Subcutaneous abdominal adipose tissue (tissue), 5 donors: ENCODE data around the gene FZD10.

Experiments
- H3K27ac ChIP-seq: one replicate; pipeline ENCODE4 v1.7.0; 2013; ENCODE audit warnings: low read depth, mild to moderate bottlenecking, inconsistent platforms, low read length, moderate library complexity
- H3K27me3 ChIP-seq, 5 donors: one replicate each; pipeline ENCODE4 v1.7.0; 2013; ENCODE audit warnings: low read length in 5 of 5, inconsistent platforms in 1 of 5; ENCODE audit not compliant: control insufficient read depth in 5 of 5, insufficient read depth in 4 of 5
- H3K36me3 ChIP-seq, 5 donors: one replicate each; pipeline ENCODE4 v1.7.0; 2013; ENCODE audit warnings: low read length in 5 of 5; ENCODE audit not compliant: control insufficient read depth in 5 of 5, insufficient read depth in 5 of 5
- H3K4me1 ChIP-seq, 5 donors: one replicate each; pipeline ENCODE4 v1.7.0; 2013; ENCODE audit warnings: low read length in 5 of 5, mild to moderate bottlenecking in 3 of 5, moderate library complexity in 1 of 5; ENCODE audit not compliant: control insufficient read depth in 5 of 5, insufficient read depth in 5 of 5
- H3K4me3 ChIP-seq, 5 donors: one replicate each; pipeline ENCODE4 v1.7.0; 2013; ENCODE audit warnings: low read length in 5 of 5, low read depth in 1 of 5
- H3K9ac ChIP-seq, 5 donors: one replicate each; pipeline ENCODE4 v1.7.0; 2013; ENCODE audit warnings: low read length in 5 of 5, mild to moderate bottlenecking in 4 of 5, moderate library complexity in 3 of 5
- H3K9me3 ChIP-seq, 5 donors: one replicate each; pipeline ENCODE4 v1.7.0; 2013; ENCODE audit warnings: low read length in 5 of 5; ENCODE audit not compliant: control insufficient read depth in 5 of 5
- donor health status: healthy.
- donor health status: healthy.
- donor health status: healthy.
- donor health status: healthy.
- donor health status: healthy.

Gene FZD10

DNA sequence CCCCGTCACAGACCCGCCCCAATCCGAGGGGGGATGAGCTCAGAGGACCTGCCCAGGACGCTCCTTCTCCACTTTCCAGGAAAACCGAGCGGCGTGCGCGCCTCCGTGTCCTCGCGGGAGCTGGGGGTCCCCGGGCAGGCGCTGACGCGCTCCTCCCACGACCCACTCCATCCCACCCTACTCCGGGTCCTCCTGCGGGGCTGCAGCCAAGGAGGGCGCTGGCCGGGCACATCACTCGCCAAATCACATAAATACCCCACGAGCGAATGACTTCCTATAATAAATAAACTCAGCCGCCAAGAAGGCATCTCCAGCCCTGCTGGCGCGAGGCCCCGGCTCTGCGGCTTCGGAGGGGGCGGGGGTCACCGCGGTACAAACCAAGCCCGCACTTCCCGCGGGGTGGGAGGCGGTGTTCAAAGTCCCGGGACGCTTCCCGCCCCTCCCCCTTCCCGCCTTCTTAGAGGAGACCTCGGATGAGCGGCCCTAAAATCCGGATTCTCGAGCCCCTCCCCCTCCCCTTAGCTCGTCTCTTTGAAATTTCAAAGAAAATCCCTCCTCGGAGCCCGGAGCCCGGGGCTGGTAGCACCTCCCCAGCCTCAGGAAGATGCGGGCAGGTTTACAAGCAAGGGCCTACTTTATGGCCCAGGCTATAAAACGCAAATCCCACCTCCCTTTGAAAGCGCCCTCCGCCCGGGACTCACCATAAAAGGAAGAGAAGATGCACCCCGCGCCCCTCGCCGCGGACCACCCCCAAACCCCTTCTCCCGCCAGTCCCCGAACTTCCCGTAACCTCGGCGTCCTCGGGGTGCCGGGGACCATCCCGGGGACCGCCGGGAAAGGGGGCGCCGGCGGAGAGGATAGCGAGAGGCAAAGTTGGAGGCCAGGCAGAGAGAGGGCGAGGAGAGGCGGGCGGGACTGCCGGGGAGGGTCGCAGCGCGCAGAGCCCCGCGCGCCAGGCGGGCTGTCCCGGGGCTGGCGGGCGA, 712 bp upstream of the FZD10 start:
- peak overlapping the region in 1 of 5 donors; percentile 15 for H3K9ac ChIP-seq
- H3K9me3 ChIP-seq: no peaks in the 10 kb centered on the region
- H3K4me1 ChIP-seq: peaks cover 0 to 26% (median 21%) of the 10 kb centered on the region in 5 donors
- no peak overlapping the region for H3K27ac ChIP-seq
- no peaks in the 10 kb centered on the region for H3K36me3 ChIP-seq
- H3K27me3 ChIP-seq: peaks cover 20 to 58% (median 37%) of the 10 kb centered on the region in 5 donors
- H3K4me3 ChIP-seq: peak overlapping the region; percentile 22 to 51 (median 44)

GRCh38 chr12:130162745-130163460, 639 bp downstream of the FZD10 start:
- Histone ChIP-seq H3K27me3 (peaks cover 20 to 55% (median 34%) of the 10 kb centered on the region in 5 donors), H3K4me1 (peaks cover 0 to 26% (median 21%) of the 10 kb centered on the region in 5 donors), H3K4me3 (peak overlapping the region in 4 of 5 donors; percentile 21 to 50 (median 36)), H3K9ac (no peak overlapping the region), H3K9me3 (no peaks in the 10 kb centered on the region), H3K36me3 (no peaks in the 10 kb centered on the region), H3K27ac (no peak overlapping the region)

GRCh38 chr12:130163461-130164215, 1.4 kb downstream of the FZD10 start:
- no peaks in the 10 kb centered on the region for H3K9me3 ChIP-seq
- no peak overlapping the region for H3K9ac ChIP-seq
- H3K27me3 ChIP-seq: peaks cover 20 to 56% (median 36%) of the 10 kb centered on the region in 5 donors
- no peaks in the 10 kb centered on the region for H3K36me3 ChIP-seq
- H3K4me3 ChIP-seq: no peak overlapping the region
- no peak overlapping the region for H3K27ac ChIP-seq
- peaks cover 0 to 26% (median 21%) of the 10 kb centered on the region in 5 donors for H3K4me1 ChIP-seq

- no peak overlapping the region for H3K27ac ChIP-seq
- no peaks in the 10 kb centered on the region for H3K36me3 ChIP-seq
- peaks cover 20 to 60% (median 40%) of the 10 kb centered on the region in 5 donors for H3K27me3 ChIP-seq
- no peak overlapping the region for H3K4me3 ChIP-seq
- H3K9ac ChIP-seq: no peak overlapping the region
- H3K4me1 ChIP-seq: peaks cover 0 to 26% (median 21%) of the 10 kb centered on the region in 5 donors
- no peaks in the 10 kb centered on the region for H3K9me3 ChIP-seq
These were observed 1.9 kb downstream of the FZD10 start for GRCh38 chr12:130164216-130164542.

GRCh38 chr12:130164936-130165335, 2.7 kb downstream of the FZD10 start:
- Histone ChIP-seq H3K9ac (no peak overlapping the region), H3K4me1 (peaks cover 0 to 26% (median 21%) of the 10 kb centered on the region in 5 donors), H3K36me3 (no peaks in the 10 kb centered on the region), H3K27me3 (peaks cover 26 to 54% (median 42%) of the 10 kb centered on the region in 5 donors), H3K4me3 (no peak overlapping the region), H3K27ac (no peak overlapping the region), H3K9me3 (no peaks in the 10 kb centered on the region)

GRCh38 chr12:130166306-130166705, 4.0 kb downstream of the FZD10 start:
- Histone ChIP-seq H3K36me3 (no peaks in the 10 kb centered on the region), H3K4me3 (no peak overlapping the region), H3K9me3 (no peaks in the 10 kb centered on the region), H3K27ac (no peak overlapping the region), H3K4me1 (peaks cover 0 to 17% (median 13%) of the 10 kb centered on the region in 5 donors), H3K9ac (no peak overlapping the region), H3K27me3 (peaks cover 28 to 42% (median 36%) of the 10 kb centered on the region in 5 donors)

DNA sequence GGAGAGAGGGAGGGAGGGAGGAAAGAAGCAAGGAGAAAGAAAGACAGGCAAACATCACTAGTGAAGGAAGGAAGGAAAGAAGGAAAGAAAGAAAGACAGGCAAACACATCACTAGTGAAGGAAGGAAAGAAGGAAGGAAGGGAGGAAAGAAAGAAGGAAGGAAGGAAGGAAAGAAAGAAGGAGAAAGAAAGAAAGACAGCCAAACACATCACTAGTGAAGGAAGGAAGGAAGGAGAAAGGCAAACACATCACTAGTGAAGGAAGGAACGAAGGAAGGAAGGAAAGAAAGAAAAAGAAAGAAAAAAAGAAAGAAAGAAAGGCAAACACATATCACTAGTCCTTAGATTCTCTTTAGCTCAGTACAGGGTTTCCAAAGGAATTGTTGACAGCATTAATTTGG, 5.3 kb downstream of the FZD10 start:
- Histone ChIP-seq H3K36me3 (no peaks in the 10 kb centered on the region), H3K27ac (no peak overlapping the region), H3K27me3 (peaks cover 26 to 40% (median 32%) of the 10 kb centered on the region in 5 donors), H3K9me3 (peaks cover 2 to 7% (median 5%) of the 10 kb centered on the region in 5 donors), H3K4me3 (no peak overlapping the region), H3K4me1 (peaks cover 0 to 8% (median 6%) of the 10 kb centered on the region in 5 donors), H3K9ac (no peak overlapping the region)

DNA sequence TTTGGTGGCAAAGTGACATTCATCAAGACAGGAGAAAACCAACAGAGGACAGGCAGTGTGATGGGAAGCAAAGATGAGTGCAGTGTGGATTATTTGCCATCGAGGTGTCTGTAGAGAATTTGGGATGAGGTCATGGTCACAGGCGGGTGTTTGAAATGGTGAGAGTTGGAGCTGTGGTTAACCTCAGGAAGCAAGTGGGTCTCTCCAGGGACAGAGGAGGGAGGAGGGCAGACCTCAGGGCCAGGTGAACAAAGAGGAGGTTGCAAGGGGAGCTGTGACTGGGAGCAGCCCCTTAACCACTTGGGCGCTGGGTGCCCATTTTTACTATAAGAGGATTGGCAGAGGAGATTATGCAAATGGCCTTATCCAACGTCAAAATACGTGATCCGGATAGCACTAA, 7.0 kb downstream of the FZD10 start:
- no peak overlapping the region for H3K4me3 ChIP-seq
- H3K27ac ChIP-seq: no peak overlapping the region
- no peaks in the 10 kb centered on the region for H3K36me3 ChIP-seq
- no peaks in the 10 kb centered on the region for H3K4me1 ChIP-seq
- peaks cover 2 to 11% (median 5%) of the 10 kb centered on the region in 5 donors for H3K9me3 ChIP-seq
- peaks cover 12 to 27% (median 17%) of the 10 kb centered on the region in 5 donors for H3K27me3 ChIP-seq
- H3K9ac ChIP-seq: no peak overlapping the region

GRCh38 chr12:130169924-130170323, 7.7 kb downstream of the FZD10 start:
- peaks cover 11 to 27% (median 17%) of the 10 kb centered on the region in 5 donors for H3K27me3 ChIP-seq
- H3K9me3 ChIP-seq: peaks cover 2 to 11% (median 5%) of the 10 kb centered on the region in 5 donors

More at GRCh38 chr12:130169924-130170323, 7.7 kb downstream of the FZD10 start:
- no peak overlapping the region for H3K27ac ChIP-seq
- no peaks in the 10 kb centered on the region for H3K36me3 ChIP-seq
- no peak overlapping the region for H3K9ac ChIP-seq
- no peaks in the 10 kb centered on the region for H3K4me1 ChIP-seq
- no peak overlapping the region for H3K4me3 ChIP-seq
